Endothelial cell of umbilical vein (primary cell): ENCODE measurements around the gene IST1. TPM values are rescaled to one million over a fixed set of nuclear protein-coding genes. Genes with fewer than 3 reads are reported as not detected.

Experiments used
- BruUV-seq: library from RNA; stranded (reverse); fragments of 400-500 nt; replicated peaks from 2 replicates; lab custom pipeline; 2021; lab: Mats Ljungman, UMichigan
- CTCF ChIA-PET: fragments of 300-600, 350-600 bp; sonication (Branson Sonifier 250); formaldehyde crosslinking; loops from one replicate; lab custom pipeline; 2021; ENCODE audit warnings: antibody characterized with exemption, inconsistent platforms; lab: Charles Lee
- POLR2A ChIA-PET: fragments of 300-600, 350-600 bp; sonication (Branson Sonifier 250); formaldehyde crosslinking; loops from one replicate; lab custom pipeline; 2021; ENCODE audit warnings: antibody characterized with exemption, inconsistent platforms; lab: Charles Lee
- DNase-seq: peaks from one replicate; pipeline ENCODE4 v3.0.0-alpha.2; 2011; ENCODE audit warnings: low read depth, low spot score
- FAIRE-seq: peaks from 2 replicates; lab custom pipeline; 2011; peaks lifted over from hg19 to GRCh38; lab: Jason Lieb, UNC
- H2AFZ ChIP-seq: 2 replicates; pipeline ENCODE4 v1.6.0; 2012; ENCODE audit warnings: low read depth, low read length, control low read depth, inconsistent platforms
- H3K27ac ChIP-seq: 2 replicates; pipeline ENCODE4 v1.5.1; 2011; ENCODE audit warnings: low read depth, mild to moderate bottlenecking, control low read depth, low read length, moderate library complexity; ENCODE audit not compliant: insufficient read depth
- H3K27me3 ChIP-seq, 2 experiments: 2 replicates each; pipeline versions ENCODE4 v1.6.0 to v1.6.1; 2011; ENCODE audit warnings: low read length in 2 of 2, mixed read lengths in 1 of 2; ENCODE audit not compliant: control insufficient read depth in 2 of 2, insufficient read depth in 2 of 2
- H3K36me3 ChIP-seq, 2 experiments: 2 replicates in 1 of 2; 3 replicates in 1 of 2; pipeline ENCODE4 v1.5.1; 2011; ENCODE audit warnings: low read length in 2 of 2, mild to moderate bottlenecking in 1 of 2, moderate library complexity in 1 of 2; ENCODE audit not compliant: control insufficient read depth in 2 of 2, insufficient read depth in 2 of 2; ENCODE audit errors: extremely low read depth in 1 of 2
- H3K4me1 ChIP-seq: 3 replicates; pipeline ENCODE4 v1.5.1; 2011; ENCODE audit warnings: mild to moderate bottlenecking, low read length; ENCODE audit not compliant: control insufficient read depth, insufficient read depth; ENCODE audit errors: extremely low read depth
- H3K4me2 ChIP-seq: 2 replicates; pipeline ENCODE4 v1.6.1; 2011; ENCODE audit warnings: low read length, control low read depth, mixed read lengths; ENCODE audit not compliant: insufficient read depth
- H3K4me3 ChIP-seq, 3 experiments: fragments of 200-600 bp in 1 of 3; sonication (generic), shearing (Covaris generic) in 1 of 3; replicated peaks in 1 of 3; 2 replicates each; pipeline ENCODE4 v1.5.1; 2011 to 2016; ENCODE audit warnings: control low read depth in 3 of 3, low read length in 3 of 3, mild to moderate bottlenecking in 2 of 3, inconsistent platforms in 1 of 3, low read depth in 1 of 3, moderate library complexity in 1 of 3; ENCODE audit not compliant: insufficient read depth in 1 of 3
- H3K79me2 ChIP-seq: 2 replicates; pipeline ENCODE4 v1.6.0; 2012; ENCODE audit warnings: low read length, inconsistent platforms; ENCODE audit not compliant: control insufficient read depth, insufficient read depth
- H3K9ac ChIP-seq: replicated peaks from 2 replicates; pipeline ENCODE3; 2011; ENCODE audit warnings: low read length, control low read depth; ENCODE audit not compliant: insufficient read depth; ENCODE audit errors: extremely low read depth
- H3K9me1 ChIP-seq: replicated peaks from 3 replicates; pipeline ENCODE4 v1.6.0; 2011; ENCODE audit warnings: mild to moderate bottlenecking, low read length; ENCODE audit not compliant: control insufficient read depth, insufficient read depth; ENCODE audit errors: extremely low read depth
- H3K9me3 ChIP-seq: replicated peaks from 2 replicates; pipeline ENCODE4 v1.5.1; 2012; ENCODE audit warnings: low read length, inconsistent platforms; ENCODE audit not compliant: control insufficient read depth, insufficient read depth
- H4K20me1 ChIP-seq: replicated peaks from 2 replicates; pipeline ENCODE3; 2011; ENCODE audit warnings: mild to moderate bottlenecking, low read length; ENCODE audit not compliant: control insufficient read depth, insufficient read depth; ENCODE audit errors: extremely low read depth
- EZH2 ChIP-seq: IDR thresholded peaks from 2 replicates; pipeline ENCODE4 v1.6.1; 2012; ENCODE audit warnings: borderline replicate concordance, low read depth, mild to moderate bottlenecking, moderate library complexity, low read length, inconsistent platforms; ENCODE audit not compliant: severe bottlenecking
- GATA2 ChIP-seq: IDR thresholded peaks from 2 replicates; pipeline ENCODE4 v1.7.0; 2011; ENCODE audit warnings: low read depth, mild to moderate bottlenecking, moderate library complexity, mixed read lengths, low read length; ENCODE audit not compliant: insufficient read length, insufficient read depth
- JUN ChIP-seq: IDR thresholded peaks from 2 replicates; pipeline ENCODE4 v1.6.1; 2011; ENCODE audit warnings: borderline replicate concordance, low read depth; ENCODE audit not compliant: insufficient read length, insufficient read depth
- MYC ChIP-seq: IDR thresholded peaks from one replicate; pipeline ENCODE4 v1.6.1; 2011; ENCODE audit warnings: mild to moderate bottlenecking, low read depth, low read length
- POLR2A ChIP-seq: IDR thresholded peaks from 2 replicates; pipeline ENCODE4 v1.6.1; 2012; ENCODE audit warnings: low read depth, mild to moderate bottlenecking, control low read depth, low read length
- POLR2AphosphoS5 ChIP-seq: IDR thresholded peaks from 2 replicates; pipeline ENCODE4 v1.6.1; 2012; ENCODE audit warnings: low read depth, mild to moderate bottlenecking, control low read depth, low read length, moderate library complexity; ENCODE audit not compliant: insufficient read depth
- dilution Hi-C: fragments of 300-500 bp; cut with MboI; formaldehyde crosslinking; loops from one replicate; pipeline ENCODE4 v1.15.0; 2019; ENCODE audit warnings: low sequenced_read_pairs; ENCODE audit not compliant: extremely low pct_ligation_motif_present
- intact Hi-C: fragments of 100-400 bp; cut with micrococcal nuclease; formaldehyde crosslinking; loops from one replicate; pipeline ENCODE4 v1.10.0; 2022
- polyA plus RNA-seq, 4 experiments: library from polyadenylated mRNA; depleted of rRNA in 3 of 4; stranded (reverse) in 3 of 4; unstranded in 1 of 4; fragments of >200 nt; gene quantifications; 2 replicates each; pipeline versions ENCODE4 v1.2.1 to v1.2.3, GENCODE V29; 2011 to 2012; ENCODE audit warnings: missing spikeins in 1 of 4
- total RNA-seq: library from RNA; stranded (reverse); gene quantifications from 2 replicates; pipeline ENCODE4 v1.2.3, GENCODE V29; 2021
- TF ChIP-seq, protein P1 (sequence below): IDR thresholded peaks from 2 replicates; pipeline ENCODE4 v1.6.1; 2011; ENCODE audit not compliant: insufficient read depth, insufficient read length
- TF ChIP-seq, protein P2 (sequence below), 2 donors: IDR thresholded peaks; 1 replicate in 1 of 2; 2 replicates in 1 of 2; pipeline ENCODE4 v1.5.1; 2011; ENCODE audit warnings: low read length in 2 of 2, mild to moderate bottlenecking in 2 of 2, moderate library complexity in 2 of 2, control low read depth in 1 of 2, inconsistent platforms in 1 of 2, low read depth in 1 of 2; ENCODE audit not compliant: insufficient read depth in 1 of 2; ENCODE audit errors: extremely low read depth in 1 of 2

Gene IST1
- total and polyA plus RNA-seq, 2 donors (not counting 3 experiments of a cell fraction or from before 2014, with no cell fraction given), result 145 to 165 TPM

DNA sequence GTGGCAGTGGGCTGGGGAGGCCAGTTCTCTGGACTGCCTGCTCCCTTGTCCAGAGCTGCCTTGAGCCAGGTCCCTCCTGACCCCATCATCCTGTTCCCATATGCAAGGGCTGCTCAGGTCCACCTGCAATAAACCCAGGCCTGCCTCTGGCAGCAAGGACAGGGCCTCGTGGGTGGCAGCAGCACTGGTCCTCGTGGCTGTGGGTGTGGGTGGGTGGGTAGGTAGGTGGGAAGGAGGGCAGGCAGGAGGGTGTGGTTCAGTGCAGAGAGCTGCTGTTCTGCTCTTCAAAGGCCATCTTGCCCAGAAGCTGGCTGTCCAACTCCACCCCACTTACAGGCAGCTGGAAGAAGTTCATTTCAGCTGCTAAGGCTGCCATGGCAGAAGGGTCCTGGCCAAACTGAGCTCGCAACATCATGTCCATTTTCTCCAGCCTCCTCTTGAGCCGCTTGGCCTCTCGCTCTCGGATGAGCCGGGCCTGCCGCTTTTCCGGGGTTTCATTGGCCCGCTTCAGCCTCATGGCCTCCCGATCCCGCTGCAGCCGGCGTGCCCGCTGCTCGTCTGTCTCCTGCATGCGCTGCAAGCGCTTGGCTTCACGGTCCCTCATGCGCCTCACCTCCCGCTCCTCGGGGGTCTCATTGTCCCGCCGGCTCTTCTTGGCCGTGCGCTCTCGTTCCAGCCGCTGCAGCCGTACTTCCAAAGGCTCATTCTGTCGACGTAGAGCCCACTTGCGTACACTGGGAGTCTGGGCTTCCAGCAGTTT lies 35.4 kb upstream of the IST1 start:
- Histone ChIP-seq H3K79me2 (peaks cover 2% of the 10 kb centered on the region), H4K20me1 (no peaks in the 10 kb centered on the region), H3K4me2 (no peak overlapping the region), H3K27me3 (no peaks in the 10 kb centered on the region), H3K4me1 (no peaks in the 10 kb centered on the region), H3K9ac (no peak overlapping the region), H3K36me3 (peaks cover 4 to 18% of the 10 kb centered on the region in 2 experiments), H2AFZ (no peak overlapping the region), H3K4me3 (no peak overlapping the region), H3K9me3 (no peaks in the 10 kb centered on the region), H3K27ac (no peak overlapping the region), H3K9me1 (no peaks in the 10 kb centered on the region)
- FAIRE-seq (no peak), DNase-seq (no peak)
- BruUV-seq, result no TSS peak
- intact Hi-C loops, result loop anchor here (1.0 kb wide), 1 partner anchor 101 kb away; no protein-coding TSS in a partner anchor
- dilution Hi-C loops, result no loop called here
- no peak for TF ChIP-seq EZH2
- no peak for TF ChIP-seq POLR2AphosphoS5
- ChIA-PET POLR2A (no interaction called here), CTCF (interaction anchor here (2.2 to 3.5 kb wide), 2 partner anchors 24 to 102 kb away, joined by 14 to 28 read pairs; partner anchors contain the start of gene ZNF821)

DNA sequence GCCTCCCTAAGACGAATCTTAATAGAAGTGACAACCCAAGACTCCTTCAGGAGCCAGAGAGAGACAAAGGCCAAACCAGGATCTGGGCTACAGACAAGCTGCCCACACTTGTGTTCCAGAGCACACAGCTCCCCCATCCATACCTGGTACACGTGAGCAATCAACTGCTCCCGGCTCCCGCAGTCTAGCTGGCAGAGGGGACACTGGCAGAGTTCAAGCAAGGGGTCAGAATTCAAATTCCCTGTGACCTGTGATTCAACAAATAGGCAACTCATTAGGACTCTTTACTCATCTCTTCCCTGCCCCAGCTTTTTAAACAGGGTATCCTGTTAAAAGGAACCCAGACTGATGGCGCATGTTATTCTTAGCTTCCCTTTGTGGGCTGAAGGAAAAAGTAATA lies 31.3 kb upstream of the IST1 start:
- no peaks in the 10 kb centered on the region for H3K79me2 ChIP-seq
- H3K27me3 ChIP-seq, result no peaks in the 10 kb centered on the region
- no peaks in the 10 kb centered on the region for H3K9me3 ChIP-seq
- no peak overlapping the region for H3K27ac ChIP-seq
- FAIRE-seq (no peak), DNase-seq (no peak)
- POLR2A ChIA-PET, result no interaction called here
- no peaks in the 10 kb centered on the region for H3K9me1 ChIP-seq
- TF ChIP-seq POLR2A (no peak), EZH2 (no peak), MYC (no peak), JUN (no peak), POLR2AphosphoS5 (no peak), GATA2 (no peak)
- TF ChIP-seq, protein P1, sequence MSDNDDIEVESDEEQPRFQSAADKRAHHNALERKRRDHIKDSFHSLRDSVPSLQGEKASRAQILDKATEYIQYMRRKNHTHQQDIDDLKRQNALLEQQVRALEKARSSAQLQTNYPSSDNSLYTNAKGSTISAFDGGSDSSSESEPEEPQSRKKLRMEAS, result no peak
- TF ChIP-seq, protein P2, sequence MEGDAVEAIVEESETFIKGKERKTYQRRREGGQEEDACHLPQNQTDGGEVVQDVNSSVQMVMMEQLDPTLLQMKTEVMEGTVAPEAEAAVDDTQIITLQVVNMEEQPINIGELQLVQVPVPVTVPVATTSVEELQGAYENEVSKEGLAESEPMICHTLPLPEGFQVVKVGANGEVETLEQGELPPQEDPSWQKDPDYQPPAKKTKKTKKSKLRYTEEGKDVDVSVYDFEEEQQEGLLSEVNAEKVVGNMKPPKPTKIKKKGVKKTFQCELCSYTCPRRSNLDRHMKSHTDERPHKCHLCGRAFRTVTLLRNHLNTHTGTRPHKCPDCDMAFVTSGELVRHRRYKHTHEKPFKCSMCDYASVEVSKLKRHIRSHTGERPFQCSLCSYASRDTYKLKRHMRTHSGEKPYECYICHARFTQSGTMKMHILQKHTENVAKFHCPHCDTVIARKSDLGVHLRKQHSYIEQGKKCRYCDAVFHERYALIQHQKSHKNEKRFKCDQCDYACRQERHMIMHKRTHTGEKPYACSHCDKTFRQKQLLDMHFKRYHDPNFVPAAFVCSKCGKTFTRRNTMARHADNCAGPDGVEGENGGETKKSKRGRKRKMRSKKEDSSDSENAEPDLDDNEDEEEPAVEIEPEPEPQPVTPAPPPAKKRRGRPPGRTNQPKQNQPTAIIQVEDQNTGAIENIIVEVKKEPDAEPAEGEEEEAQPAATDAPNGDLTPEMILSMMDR (IDR thresholded peaks at IDR 0.05; ENCODE audit: extremely low read depth in 1 of 2, insufficient read depth in 1 of 2, low read depth in 1 of 2, low read length in 2 of 2), result no peak
- no peak overlapping the region for H3K9ac ChIP-seq
- BruUV-seq, result no TSS peak
- H4K20me1 ChIP-seq, result no peaks in the 10 kb centered on the region
- no peaks in the 10 kb centered on the region for H3K4me1 ChIP-seq
- dilution Hi-C loops (no loop called here), intact Hi-C loops (no loop called here)
- peaks cover 4 to 22% of the 10 kb centered on the region in 2 experiments for H3K36me3 ChIP-seq
- H3K4me3 ChIP-seq, result no peak overlapping the region
- CTCF ChIA-PET, result interaction anchor here (1.3 to 2.4 kb wide), 3 partner anchors 19 to 97 kb away, joined by 3 to 7 read pairs (median 4); no protein-coding TSS in a partner anchor
- H2AFZ ChIP-seq, result no peak overlapping the region
- H3K4me2 ChIP-seq, result no peak overlapping the region
